D341Med (cell line): Measurements from ENCODE around the gene CD81.
"Not testable (repeated sequence)": the region's sequence is repeated elsewhere in the genome, so short reads cannot be mapped to it uniquely, and the experiment has no call there.

Experiments
- DNase-seq: peaks from one replicate; pipeline ENCODE4 v3.0.0; 2012; ENCODE audit warnings: low spot score

CD81 gene

DNA sequence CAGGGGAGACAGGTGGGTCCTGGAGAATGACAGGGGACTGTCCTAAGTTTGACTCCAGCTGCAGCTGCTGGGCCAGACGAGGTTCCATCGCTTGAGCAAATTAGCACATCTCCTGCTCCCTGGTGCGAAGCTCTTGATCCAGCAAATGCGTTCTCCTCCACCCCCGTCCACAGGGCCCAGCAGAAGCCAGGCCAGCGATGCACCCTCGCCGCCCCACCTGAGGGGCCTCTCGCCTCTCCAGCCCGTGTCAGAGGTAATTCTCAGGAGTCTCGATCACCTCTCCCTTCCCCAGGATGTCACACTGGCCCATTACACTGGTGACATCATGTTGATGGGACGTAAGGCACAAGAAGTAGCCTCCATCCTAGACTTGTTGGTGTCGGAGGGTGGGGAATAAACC lies 19.5 kb upstream of the CD81 start:
- DNase-seq: not testable (repeated sequence)

GRCh38 chr11:2358754-2359442 lies 18.2 kb upstream of the CD81 start:
- peak; percentile 9 for DNase-seq

- DNase-seq: peak; percentile 4
Measured at GRCh38 chr11:2359557-2359956, 17.6 kb upstream of the CD81 start.

DNA sequence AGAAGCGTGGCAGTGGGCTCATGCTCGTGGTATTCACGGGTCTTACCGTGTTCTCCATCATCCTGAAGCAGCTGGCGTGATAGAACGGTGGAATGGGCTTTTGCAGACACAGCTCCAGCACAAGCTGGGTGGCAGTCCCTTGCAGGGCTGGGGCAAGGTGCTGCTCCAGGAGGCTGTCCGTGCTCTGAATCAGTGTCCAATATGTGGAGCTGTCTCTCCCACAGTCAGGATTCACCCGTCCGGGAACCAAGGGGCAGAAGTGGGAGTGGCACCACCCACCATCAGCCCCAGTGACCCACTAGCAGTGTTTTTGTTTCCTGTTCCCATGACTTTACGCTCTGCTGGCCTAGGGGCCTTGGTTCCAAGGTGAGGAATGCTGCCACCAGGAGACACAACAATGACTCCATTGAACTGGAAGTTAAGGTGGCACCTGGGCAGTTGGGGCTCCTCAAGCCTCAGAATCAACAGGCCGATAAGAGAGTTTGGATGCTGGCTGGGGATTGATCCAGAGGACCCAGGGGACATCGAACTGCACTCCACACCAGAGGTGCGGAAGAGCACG lies 16.9 kb upstream of the CD81 start:
- peak; percentile 9 for DNase-seq

- no peak for DNase-seq
Measured at GRCh38 chr11:2361565-2361964, 15.5 kb upstream of the CD81 start.

GRCh38 chr11:2362414-2362813 lies 14.7 kb upstream of the CD81 start:
- DNase-seq: no peak

GRCh38 chr11:2363130-2363529 lies 14.0 kb upstream of the CD81 start:
- no peak for DNase-seq

GRCh38 chr11:2363577-2364370 lies 13.3 kb upstream of the CD81 start:
- no peak for DNase-seq

- not testable (repeated sequence) for DNase-seq
Measured at GRCh38 chr11:2364386-2364785, 12.7 kb upstream of the CD81 start.

GRCh38 chr11:2365571-2366210 lies 11.4 kb upstream of the CD81 start:
- DNase-seq: no peak

GRCh38 chr11:2366276-2366675 lies 10.8 kb upstream of the CD81 start:
- DNase-seq: no peak

DNA sequence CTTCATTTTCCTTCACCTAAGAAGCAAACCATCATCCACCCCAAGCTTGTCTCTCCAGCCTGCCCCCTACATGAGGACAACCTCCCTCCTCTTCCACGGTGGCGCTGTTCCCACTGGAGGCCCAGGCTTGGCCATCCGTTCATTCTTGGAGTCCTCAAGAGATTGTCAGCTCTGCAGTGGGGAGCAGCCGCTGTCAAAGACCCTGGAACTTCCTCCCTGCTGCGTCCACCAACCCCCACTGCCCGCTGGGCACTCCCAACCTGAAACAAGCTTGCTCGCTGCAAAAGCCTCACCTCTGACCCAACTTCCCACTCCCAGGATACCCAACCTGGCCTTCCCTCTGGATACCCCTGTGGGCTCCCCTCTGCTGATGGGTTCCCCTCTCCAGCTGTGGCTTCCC lies 10.4 kb upstream of the CD81 start:
- DNase-seq: no peak

- DNase-seq: no peak
Measured at GRCh38 chr11:2367266-2368160, 9.6 kb upstream of the CD81 start.

- DNase-seq: no peak
Measured at GRCh38 chr11:2368178-2368850, 8.8 kb upstream of the CD81 start.

DNA sequence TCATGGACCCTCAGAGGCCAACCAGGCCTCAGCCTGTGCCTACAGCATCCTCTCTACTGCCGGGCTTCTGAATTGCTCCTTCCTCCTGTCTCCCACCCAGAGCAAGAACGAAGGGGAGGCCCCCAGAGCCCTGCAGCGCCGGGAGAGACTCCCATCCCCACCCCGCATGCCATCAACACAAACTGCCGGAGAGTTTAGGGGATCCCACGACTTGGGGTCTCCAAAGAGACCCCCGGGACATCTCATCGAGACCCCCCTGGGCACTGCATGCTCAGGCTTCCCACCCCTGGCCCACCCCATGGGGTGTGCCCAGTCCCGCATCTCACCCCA lies 8.3 kb upstream of the CD81 start:
- DNase-seq: no peak

GRCh38 chr11:2369320-2369719 lies 7.8 kb upstream of the CD81 start:
- no peak for DNase-seq

- DNase-seq: no peak
Measured at GRCh38 chr11:2369896-2370295, 7.2 kb upstream of the CD81 start.

DNA sequence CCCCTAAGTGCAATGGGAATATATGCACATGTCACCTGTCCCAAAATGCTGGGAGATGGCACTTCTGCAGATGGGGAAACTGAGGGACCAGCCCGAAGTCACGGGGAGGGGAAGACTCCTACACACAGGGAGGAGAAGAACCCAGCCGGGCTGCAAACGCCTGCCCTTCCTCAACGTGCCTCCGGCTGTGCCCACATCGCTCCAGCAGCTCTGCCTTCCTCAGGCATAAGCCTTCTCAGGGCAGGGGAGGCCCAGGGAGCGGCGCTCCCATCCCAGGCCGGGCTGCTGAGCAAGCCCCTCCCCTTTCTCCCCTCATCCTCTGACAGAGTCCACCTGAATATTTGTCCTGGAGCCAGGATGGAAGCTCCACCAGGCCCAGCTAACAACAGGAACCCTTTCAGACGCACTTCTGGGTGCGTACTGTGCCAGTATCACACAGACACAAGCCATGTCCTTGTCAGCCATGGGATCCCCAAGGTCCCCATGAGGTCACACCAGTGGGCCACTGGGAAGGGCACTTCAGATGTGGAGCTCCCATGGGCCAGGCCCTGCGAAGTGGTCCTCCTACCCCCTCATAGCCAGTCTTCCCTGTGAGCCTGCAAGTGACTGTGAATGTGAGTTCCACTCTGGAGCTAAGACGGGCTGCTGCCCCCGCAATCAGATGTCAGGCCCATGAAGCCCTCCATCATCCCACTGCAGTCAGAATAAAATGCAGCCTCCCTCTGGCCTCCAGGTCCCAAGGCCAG lies 2.5 kb upstream of the CD81 start:
- no peak for DNase-seq

DNA sequence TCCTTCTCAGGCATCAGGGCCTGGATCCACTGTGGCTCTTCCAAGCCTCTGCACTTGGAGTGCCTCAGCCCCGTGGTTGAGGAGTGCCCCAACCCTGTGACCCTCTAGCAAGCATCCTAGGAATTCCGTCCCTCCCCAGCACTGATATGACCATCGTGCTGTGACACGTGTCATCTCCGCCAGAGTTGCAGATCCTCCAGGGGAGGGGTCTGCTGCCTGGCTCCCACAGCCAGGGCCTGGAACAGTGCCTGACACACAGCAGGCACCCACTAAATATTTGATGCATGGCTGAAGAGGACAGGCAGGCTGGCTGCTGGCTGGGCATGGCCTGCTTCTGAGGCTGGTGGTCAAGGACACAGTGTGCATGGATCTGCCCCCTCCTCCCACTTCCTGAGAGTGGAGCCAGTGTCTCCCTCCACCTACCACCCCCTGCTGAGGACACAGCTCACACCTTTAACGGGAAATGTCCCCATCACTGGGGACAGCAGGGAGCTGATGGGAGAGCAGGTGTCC lies 1.7 kb upstream of the CD81 start:
- DNase-seq: no peak

DNA sequence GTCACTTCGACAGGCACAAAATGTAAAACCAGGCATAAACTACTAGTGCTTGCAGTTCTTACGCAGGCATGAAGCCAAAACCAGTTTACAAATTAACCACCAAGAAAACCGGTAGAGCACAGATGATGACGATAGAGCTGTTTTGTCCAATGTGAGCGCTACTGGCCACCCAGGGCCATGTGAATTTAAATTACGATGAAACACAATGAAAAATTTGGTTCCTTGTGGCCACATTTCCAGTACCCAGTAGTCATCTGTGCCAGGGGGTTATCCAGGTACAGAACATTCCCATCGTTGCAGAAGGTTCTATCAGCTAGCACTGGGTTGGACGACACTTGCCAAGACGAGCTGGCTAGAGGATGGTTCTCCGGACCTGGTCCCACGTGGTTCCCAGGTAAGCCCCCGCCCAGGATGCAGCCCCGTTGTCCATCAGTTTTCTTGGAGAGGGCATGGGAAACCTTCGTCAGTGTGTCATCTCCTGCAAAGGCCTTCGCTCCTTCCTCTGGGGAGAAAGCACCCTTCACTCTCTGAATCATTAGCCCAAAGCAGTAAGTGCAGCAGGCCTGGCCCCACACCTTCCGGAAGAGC lies 1.1 kb upstream of the CD81 start:
- no peak for DNase-seq
